HG02798 (cell line): Measurements from ENCODE around the gene PTX4.

ENCODE experiments used
- ATAC-seq: cut with Tn5 transposase; IDR thresholded peaks from one replicate; pipeline ENCODE4 v1.9.1; 2021; ENCODE audit warnings: mild to moderate bottlenecking; ENCODE audit not compliant: unreplicated experiment, poor library complexity

Gene PTX4

DNA sequence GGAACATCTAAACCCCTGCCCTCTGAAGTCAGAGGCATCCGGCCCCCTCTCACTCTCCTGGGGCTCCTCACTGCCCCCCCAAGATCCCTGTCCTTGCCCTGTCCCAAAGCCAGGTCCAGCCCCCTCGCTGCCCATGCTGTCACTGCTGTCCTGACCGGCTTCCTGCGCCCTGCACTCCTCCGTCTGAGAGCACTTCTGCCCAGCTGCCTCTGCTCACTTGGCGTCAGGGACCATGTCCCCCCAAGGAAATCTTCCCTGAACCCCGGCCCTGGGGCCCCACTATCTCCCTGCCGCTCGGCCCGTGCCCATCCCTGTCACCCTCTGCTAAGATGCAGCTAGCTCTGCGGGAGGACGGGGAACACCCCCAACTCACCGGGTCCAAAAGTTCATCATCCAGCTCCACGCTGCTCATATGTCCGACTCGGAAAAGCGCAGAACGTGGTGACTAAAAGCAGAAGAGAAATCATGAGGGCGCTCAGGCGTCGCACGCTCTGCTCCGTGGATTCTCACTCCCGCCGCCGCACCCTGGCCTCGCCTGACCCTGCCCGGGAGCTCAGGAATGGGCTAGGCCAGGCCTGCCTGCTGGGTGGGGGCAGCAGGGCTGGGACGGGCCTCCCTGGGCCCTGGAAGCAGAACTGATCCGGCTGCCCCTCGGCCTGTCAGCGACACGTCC is 23.7 kb downstream of the PTX4 start:
- ATAC-seq, result no peak

DNA sequence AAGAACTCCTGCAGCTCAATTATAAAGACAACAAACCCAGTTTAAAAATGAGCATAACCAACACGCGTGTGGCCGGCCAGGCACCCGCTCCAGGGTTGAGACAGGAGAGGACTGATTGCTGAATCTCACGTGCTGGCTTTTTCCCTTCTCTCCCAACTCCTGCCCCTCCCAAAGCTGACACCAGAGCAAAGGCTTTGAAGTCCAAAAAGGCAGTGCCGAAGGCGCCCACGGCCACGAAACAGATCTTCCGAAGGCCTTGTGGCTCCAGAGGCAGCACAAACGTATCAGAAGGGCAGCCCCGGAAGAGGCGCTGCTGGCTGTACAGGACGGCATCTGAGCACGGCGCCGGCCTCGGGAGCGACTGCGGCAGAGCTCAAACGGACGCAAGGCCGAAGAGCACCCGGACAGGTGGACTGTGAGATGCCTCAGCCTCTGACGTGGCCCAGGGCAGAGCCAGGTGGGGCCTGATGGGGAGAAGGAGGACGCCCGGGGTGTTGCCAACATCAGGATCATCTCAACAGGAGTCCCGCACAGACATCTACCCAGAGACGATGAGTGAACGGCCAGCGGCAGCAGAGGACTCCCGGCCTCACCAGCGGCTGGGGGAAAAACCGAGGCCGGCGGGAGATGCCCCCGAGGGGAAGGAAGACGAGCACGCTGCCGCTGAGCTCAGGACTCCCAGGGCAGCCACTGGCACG is 24.4 kb downstream of the PTX4 start:
- ATAC-seq, result no peak

DNA sequence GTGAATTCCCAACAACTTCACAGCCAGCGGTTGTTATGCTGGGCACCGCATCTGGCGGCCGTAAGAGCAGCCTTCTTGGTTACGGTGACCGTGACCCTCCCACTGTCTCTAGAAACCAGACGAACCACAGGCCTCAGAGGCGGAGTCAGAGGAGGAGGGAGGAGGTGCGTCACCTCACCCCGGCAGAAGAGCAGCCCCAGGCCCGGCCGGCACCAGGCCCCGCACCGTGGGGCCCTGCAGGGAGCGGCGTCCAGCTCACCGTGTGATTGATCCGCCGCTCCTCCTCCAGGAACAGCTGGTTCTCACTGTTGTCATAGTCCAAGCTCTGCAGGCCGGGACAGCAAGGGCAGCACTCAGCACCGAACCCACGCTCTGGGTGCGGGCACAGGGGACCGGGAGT is 27.6 kb downstream of the PTX4 start:
- ATAC-seq, result no peak

DNA sequence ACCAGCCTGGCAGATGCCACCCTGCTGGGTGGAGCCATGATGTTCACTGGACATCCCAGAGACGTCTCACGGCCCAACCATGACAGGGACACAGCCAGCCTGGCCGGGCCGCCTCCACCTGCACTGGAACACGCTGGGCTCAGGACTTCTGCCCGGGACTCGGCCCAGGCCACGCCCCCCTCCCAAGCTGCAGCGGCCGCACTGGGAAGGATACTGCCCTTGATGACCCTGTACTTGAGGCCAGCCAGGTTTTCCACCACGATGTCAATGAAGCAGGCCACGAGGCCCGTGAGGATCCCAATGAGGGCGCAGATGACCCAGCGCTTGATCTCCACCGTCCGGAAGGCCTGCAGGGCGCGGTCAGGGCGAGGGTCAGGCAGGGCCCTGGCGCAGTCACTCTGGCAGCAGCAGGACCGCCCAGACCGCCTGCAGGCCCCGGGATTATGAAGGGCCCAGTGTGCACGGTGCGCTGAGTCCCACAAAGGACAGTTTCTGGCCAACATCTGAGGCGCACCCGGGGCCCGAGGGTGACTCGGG is 28.1 kb downstream of the PTX4 start:
- no peak for ATAC-seq

DNA sequence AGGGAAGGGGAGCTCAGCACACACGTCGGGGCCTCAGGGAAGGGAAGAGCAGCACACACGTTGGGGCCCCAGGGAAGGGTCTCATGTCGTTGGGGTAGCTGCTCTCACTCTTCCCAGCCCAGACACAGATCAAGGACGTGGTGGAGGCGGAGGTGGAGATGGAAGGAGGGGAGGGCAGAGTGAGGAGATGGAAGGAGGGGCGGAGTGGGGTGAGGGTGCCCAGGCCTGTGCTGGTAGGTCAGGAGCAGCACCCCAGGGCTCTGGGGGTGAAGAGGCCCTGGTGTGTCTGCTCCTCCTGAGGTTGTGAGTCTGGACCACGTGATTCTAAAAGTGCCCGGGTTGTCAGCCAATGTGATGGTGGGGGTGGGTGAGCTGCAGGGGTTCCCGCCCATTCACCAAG is 28.8 kb downstream of the PTX4 start:
- no peak for ATAC-seq

DNA sequence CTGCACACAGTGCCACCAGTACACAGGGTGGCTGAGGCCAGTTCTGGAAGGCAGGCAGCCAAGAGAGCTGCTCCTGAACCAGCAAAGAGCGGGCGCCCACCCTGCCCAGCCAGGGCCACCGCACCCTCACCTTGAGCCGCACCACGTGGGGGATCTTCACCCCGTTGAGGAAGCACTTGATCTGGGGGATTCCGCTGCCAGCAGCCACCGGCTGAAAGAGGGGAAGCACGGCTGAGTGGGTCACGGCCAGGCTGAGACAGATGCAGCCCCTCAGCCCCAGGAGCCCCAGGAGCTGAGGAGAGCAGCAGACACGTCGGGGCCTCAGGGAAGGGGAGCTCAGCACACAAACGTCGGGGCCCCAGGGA is 29.8 kb downstream of the PTX4 start:
- ATAC-seq, result no peak

DNA sequence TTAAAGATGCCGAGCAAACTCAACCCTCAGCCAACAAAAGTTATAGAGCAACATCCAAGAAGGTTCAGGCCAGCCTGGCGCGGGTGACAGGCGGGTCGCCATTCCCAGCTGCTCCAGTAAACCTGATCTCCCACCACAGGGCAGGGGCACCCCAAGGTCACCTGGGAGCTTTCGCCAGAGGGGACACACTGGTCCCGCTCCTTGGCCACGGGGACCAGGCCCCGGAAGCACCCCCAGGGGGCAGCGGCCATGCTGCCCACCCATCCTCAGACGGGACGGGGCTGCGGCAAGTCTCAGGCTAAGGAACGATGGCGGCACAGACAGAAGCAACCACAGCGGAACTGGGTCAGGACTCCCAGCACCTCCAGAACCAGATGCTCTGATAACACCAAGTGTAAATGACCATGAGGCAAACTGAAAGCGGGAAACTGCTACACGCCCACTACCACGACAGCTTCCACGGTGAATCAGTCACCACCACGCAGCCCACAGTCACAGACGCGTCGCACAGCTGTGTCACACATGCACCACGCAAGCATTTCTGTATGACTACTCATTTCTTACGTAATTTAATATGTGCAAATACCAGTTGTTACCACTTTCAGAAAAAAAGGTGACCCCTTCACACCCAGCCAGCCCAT is 30.3 kb downstream of the PTX4 start:
- ATAC-seq, result no peak

DNA sequence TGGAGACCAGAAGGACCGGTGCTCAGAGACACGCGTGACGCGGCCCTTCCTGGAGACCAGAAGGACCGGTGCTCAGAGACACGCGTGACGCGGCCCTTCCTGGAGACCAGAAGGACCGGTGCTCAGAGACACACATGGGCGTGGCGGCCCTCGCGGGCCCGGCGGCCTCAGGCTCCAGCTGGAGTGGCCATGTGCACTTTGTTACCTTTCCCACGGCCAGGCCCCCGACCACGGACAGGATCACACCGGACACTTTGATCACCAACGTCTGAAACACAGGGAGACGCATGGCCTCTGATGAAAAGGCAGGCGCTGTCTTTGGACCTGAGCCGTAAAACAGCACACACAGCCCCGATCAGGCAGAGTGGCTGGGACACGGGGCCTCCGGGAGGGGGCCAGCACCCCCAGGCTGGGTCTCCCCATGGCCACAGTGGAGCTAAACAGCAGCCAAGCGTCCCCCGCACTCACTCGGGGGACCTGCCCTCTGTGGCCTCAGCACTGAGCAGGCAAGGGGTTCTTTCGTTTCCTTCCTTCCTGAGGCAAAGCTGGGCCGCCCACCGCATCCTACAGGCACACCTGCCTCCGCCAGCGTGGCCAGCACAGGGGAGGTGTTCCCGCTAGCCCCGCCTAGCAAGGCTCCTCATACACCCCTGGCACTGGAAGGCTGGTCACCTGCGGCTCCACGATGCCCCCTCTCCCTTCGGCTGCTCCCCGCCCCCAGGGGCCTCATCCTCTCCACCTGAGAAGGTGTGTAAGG is 31.1 kb downstream of the PTX4 start:
- ATAC-seq, result no peak

DNA sequence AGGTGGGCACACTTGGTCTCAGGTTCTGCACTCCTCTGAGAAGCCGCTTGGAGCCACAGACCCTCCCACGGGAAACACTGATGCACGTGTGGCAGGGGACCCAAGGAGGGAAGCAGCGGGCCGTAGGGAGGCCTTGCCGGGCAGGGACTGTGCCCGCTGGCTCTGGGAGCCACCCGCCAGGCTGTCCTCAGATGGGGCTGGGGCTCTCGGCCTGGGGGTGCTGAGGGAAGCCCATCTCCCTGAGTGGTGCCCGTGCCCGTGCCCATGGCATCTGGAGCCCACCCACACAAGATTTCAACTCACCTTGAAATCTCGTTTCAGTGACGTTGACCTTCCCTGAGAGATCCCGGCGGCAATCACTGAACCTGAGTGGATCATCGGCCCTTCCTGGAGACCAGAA is 31.8 kb downstream of the PTX4 start:
- no peak for ATAC-seq

DNA sequence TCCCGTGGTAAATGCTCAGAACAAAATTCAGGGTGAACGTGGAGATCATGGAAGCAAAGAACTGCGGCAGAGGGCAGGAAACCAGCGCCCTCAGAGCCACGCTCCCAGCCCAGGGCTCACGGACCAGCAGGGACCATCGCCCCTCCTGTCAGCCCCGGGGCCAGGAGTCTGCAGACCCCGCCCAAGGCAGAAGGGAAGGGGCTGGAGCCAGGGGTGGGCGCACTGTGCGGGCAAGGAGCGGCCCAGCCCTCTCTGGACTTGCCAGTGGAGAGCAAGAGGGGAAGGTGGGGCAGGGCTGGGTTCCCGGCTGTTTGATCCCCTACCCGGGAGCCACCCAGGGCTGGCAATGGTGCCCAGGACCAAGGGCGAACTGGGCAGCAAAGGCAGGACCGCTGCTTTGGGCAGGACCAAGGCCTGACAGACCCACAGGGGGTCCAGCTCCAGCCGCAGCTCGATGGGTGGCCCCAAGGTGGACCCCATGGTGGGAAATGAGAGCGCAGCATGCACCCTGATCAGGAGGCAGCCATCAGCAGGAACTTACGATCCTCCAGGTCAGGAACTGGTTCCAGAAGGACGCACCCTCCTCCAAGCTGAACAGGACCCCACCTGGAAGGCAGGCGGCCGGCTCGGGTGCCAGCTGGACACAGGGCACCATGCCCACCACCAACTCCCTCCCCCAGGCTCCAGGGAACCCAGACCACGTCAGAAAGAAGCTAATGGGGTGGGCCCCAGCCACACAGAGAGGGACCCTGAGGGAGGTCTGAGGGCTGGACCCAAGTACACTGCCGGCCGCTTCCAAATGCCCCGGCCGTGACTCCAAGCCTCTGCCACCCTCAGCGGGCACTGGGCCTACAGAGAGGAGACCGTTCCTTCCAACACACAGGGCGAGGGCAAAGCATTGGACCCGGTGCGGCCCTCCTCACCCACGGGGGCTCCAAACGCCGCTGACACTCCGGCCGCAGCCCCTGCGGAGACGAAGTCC is 33.3 kb downstream of the PTX4 start:
- no peak for ATAC-seq

DNA sequence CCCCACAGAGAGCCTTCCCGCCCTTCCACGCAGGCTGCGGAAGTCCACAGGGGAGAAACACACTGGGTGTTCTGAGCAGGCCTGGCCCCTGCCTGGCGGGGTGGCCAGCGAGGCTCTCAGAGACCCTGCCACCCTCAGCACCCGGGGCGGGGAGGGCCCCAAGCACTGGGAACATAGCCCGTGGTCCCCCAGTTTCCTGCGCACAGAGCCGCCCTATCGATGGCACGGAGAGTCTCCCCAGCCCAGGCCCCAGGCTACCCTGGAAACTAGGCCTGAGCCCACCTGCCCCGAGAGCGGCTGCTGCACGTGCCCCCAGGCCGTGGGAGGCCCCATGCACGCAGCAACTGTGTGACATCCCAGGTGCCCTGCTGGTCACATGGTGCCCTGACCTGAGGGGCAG is 34.2 kb downstream of the PTX4 start:
- ATAC-seq, result no peak

DNA sequence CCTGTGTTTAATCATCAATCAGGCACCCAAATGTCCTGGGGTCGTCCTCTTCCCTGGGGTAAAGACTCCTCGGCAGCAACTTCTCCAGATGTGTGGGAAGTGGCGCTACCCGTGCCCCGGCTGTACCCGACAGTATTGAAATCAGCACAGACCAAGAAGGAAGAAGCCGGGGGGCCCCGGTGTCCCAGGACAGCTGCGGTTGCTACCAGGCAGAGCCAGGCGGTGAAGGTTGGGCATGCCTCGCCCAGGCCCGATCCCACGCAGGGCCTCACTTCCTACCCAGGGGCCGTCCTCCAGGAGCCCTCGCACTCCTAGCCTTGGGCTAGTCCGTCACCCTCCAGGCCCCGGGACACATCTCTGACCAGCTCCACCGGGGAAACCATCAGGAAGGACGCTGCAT is 35.4 kb downstream of the PTX4 start:
- no peak for ATAC-seq

DNA sequence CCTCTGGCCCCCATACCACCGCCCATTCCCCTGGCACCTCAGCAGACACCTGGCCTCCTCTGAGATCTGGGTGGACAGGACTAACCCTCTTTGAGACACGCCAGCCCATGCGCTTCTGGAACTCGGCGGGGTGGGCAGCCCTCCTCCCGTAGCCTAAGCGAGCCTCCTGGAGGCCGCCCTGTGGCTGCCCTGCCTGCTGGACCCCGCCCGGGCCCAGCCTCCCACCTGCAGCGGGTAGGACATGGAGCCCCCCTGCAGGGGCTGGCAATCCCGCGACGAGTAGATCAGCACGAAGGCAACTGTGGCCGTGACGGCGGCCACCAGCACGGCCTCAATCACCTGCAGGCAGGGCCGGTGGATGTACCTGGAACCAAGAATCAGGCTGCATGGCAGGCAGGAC is 36.2 kb downstream of the PTX4 start:
- no peak for ATAC-seq

DNA sequence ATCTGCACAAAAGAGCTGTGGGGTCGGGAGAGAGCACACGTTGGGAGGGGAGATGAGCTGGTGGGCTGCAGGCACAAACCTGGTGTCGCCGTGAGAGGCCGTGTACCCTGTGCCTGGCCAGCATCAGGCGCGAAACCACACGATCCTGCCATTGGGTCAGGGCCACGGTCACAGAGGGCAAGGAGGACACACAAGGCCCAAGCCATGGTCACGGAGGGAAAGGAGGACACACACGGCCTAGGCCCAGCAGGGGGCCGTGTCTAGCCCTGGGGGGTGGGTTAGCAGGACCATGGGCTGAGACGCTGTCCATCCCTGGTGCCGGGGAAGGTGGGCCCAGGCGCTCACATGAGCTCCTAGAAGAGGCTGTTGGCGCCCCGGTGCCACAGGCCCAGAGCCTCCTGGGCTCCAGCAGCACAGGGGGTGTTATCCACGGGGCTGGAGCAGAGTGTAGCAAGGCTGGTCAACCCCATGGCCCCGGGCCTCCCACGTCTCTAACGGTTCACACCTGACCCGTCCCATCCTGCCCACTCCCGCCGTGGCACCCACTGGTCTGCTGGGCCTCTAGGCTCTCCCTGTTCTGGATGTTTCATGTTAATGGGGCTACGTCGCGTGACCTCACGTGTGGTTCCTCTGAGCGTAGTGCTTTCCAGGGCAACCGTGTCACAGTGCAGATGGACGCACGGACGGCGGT is 36.9 kb downstream of the PTX4 start:
- ATAC-seq, result no peak

DNA sequence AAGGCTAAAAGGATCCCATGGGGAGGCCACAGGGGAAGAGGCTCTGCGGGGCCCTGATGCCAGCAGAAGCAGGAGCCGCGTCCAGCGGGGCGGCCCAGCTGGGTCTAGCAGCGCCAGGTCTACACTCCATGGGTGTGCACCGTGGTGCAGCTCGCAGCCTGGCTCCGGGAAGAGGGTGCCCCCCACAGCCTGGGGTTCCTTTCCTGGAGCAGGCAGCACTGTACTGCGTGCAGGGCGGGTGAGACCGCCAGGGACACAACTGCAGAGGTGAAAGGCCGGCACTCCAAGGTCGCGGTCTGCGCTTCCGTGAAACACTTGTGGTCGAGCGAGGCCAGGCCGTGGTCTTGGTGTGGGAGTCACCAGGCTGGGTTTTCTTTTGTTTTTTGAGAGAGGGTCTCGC is 37.9 kb downstream of the PTX4 start:
- no peak for ATAC-seq

DNA sequence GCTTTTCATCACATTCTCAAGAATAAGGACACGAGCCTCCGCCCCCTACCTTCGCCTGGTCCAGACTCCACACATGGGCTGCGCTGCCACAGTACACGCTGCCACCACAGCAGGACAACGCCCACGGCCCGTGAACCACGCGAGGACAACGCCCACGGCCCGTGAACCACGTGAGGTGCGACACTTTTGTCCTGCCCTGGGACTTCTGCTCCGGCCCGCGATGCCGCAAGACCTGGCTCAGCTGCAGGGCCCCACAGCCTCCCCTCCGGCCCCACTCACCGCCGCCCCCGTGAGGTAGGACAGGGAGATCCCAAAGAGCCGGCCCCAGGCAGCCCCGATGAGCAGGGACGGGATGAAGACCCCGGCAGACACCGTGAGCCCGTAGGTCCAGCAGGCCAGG is 38.5 kb downstream of the PTX4 start:
- ATAC-seq, result no peak

DNA sequence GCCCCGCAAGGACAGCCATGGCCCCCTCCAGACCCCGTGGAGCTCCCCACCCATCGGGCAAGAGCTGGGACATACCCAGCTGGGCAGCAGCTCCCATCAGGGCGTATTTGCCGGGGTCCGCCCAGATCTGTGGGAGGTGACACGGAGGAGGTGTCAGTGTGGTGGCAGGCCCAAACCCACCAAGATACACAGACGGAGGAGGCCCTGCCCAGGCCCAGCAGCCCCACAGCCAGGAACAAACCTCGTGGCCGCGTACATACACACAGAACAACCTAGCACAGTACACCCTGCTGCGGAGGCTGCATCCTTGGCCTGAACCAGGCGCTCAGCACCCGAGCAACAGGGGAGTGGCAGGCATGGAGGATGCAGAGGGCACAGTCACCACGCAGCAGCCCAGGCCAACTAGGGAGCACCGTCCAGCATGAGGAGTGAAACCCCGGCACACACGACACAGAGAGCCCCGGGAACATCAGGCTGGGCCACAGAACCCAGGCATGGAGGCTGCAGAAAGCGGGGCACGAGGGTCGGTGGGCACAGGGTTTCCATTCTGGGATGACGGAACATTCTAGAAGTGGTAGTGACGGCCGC is 39.4 kb downstream of the PTX4 start:
- ATAC-seq, result no peak

DNA sequence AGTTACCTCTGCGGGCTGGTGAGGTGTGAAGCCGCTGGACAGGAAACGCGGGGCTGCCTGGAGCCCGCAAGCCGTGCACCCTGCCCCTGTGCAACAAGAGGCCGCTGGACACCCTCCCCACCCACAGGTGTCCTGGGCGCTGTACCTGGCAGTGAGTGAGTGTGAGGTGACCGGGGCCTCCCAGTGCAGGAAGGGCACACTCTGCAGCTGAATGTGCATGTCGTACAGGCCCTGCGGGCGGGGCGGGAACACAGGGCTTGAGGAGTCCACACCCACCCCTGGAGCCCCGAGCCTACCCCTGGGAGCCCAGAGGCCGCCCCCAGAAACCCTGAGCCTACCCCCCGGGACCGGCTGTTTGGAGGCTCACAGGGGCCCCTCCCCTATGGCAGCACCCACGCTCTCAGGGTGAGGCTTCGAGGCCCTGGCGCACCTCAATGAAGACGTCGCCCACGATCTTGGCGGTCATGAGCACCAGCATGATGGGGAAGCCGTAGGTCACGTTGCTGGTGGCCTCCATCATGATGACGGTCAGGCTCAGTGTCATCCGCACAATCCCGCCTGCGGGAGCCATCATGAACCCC is 40.1 kb downstream of the PTX4 start:
- no peak for ATAC-seq
